ENCODE results near the gene HS1BP3.

HS1BP3 gene
- long read RNA-seq, donor 1, transcript HS1BP3-201 (7 exons, 2,370 nt): major isoform, 8 of 14 reads
- long read RNA-seq, donor 1, partial matches to known transcripts: 6 of 14 reads
- long read RNA-seq, donor 1, other reads (novel, unspliced or antisense): 0 of 14 reads
- long read RNA-seq, donor 2, transcript HS1BP3-201 (7 exons, 2,370 nt): major isoform, 5 of 5 reads
- long read RNA-seq, donor 2, partial matches to known transcripts: 0 of 5 reads
- long read RNA-seq, donor 2, other reads (novel, unspliced or antisense): 0 of 5 reads
- long read RNA-seq, donor 3, transcript HS1BP3-201 (7 exons, 2,370 nt): major isoform, 5 of 6 reads
- long read RNA-seq, donor 3, partial matches to known transcripts: 0 of 6 reads
- long read RNA-seq, donor 3, other reads (novel, unspliced or antisense): 0 of 6 reads
- long read RNA-seq, donor 4, transcript HS1BP3-201 (7 exons, 2,370 nt): major isoform, 9 of 9 reads
- long read RNA-seq, donor 4, partial matches to known transcripts: 0 of 9 reads
- long read RNA-seq, donor 4, other reads (novel, unspliced or antisense): 0 of 9 reads
- long read RNA-seq, donor 5, partial matches to known transcripts: 0 of 2 reads
- long read RNA-seq, donor 5, other reads (novel, unspliced or antisense): 0 of 2 reads
- long read RNA-seq, donor 6, transcript HS1BP3-201 (7 exons, 2,370 nt): major isoform, 13 of 24 reads
- long read RNA-seq, donor 6, partial matches to known transcripts: 10 of 24 reads
- long read RNA-seq, donor 6, other reads (novel, unspliced or antisense): 0 of 24 reads
- long read RNA-seq, donor 7, full-length matches to known transcripts: 17 of 17 reads
- long read RNA-seq, donor 7, partial matches to known transcripts: 0 of 17 reads
- long read RNA-seq, donor 7, other reads (novel, unspliced or antisense): 0 of 17 reads
- long read RNA-seq, donor 8, transcript HS1BP3-201 (7 exons, 2,370 nt): major isoform, 14 of 16 reads
- long read RNA-seq, donor 8, partial matches to known transcripts: 0 of 16 reads
- long read RNA-seq, donor 8, other reads (novel, unspliced or antisense): 0 of 16 reads

- DNase-seq: peak; percentile 95
Measured at GRCh38 chr2:20650877-20651730, at the start of gene HS1BP3. Gene HS1BP3 (minus strand): TSS chr2:20651098. CDS start chr2:20651063, 35 bp downstream.

- no peak for DNase-seq
Measured at GRCh38 chr2:20698916-20699613, 48.2 kb upstream of the HS1BP3 start.

GRCh38 chr2:20697322-20697934 lies 46.5 kb upstream of the HS1BP3 start:
- DNase-seq: no peak

- DNase-seq: no peak
Measured at GRCh38 chr2:20696366-20696765, 45.5 kb upstream of the HS1BP3 start.

- no peak for DNase-seq
Measured at GRCh38 chr2:20693317-20693716, 42.4 kb upstream of the HS1BP3 start.

- DNase-seq: no peak
Measured at GRCh38 chr2:20692081-20692480, 41.2 kb upstream of the HS1BP3 start.

GRCh38 chr2:20691076-20691734 lies 40.3 kb upstream of the HS1BP3 start:
- no peak for DNase-seq

GRCh38 chr2:20689428-20690264 lies 38.7 kb upstream of the HS1BP3 start:
- no peak for DNase-seq

GRCh38 chr2:20687260-20687832 lies 36.4 kb upstream of the HS1BP3 start:
- DNase-seq: no peak

- DNase-seq: no peak
Measured at GRCh38 chr2:20684581-20685063, 33.7 kb upstream of the HS1BP3 start.

- DNase-seq: no peak
Measured at GRCh38 chr2:20682167-20682920, 31.4 kb upstream of the HS1BP3 start.

- DNase-seq: no peak
Measured at GRCh38 chr2:20680744-20681375, 30.0 kb upstream of the HS1BP3 start.

- no peak for DNase-seq
Measured at GRCh38 chr2:20678780-20679179, 27.9 kb upstream of the HS1BP3 start.

GRCh38 chr2:20678086-20678395 lies 27.1 kb upstream of the HS1BP3 start:
- no peak for DNase-seq

GRCh38 chr2:20677301-20678085 lies 26.6 kb upstream of the HS1BP3 start:
- DNase-seq: no peak

- DNase-seq: no peak
Measured at GRCh38 chr2:20676353-20677215, 25.7 kb upstream of the HS1BP3 start.

Data from right kidney (tissue), 9 donors.